NCI-H345 (cell line): Measurements from ENCODE around the gene SUN2.

Experiments
- DNase-seq: peaks from one replicate; lab custom pipeline; 2025; lab: John Stamatoyannopoulos, UW

Gene SUN2

DNA sequence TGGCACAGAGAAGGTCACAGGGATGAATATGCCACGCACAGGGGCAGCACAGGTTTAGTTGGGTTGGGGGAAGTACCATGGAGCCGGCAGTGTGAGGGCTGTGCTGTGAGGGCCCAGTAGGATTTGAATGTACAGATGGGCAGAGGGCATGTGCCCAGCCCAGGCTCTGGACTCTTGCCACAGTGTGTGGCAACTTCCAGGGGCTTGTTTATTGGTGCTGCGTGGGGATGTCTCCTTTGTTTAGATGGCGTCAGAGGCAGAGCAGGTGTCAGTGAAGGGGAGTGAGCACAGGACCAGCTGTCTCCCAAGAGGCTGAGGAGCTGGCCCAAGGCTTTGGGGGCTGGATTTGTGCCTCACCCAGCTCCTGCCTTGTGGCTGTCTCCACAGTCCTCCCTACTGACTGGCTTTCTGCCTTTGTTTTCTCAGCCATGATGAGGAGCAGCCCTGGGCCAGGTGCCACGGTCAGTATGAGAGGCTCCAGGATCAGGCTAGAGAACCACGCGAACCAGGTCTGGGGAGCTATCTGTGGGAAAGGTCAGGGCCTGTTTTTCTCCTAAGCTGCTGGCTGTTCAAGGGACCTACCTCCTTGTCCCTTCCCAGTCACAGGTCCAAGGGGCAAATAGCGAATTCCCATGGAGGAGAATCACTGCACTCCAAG lies 21.9 kb downstream of the SUN2 start:
- peak; percentile 45 for DNase-seq

DNA sequence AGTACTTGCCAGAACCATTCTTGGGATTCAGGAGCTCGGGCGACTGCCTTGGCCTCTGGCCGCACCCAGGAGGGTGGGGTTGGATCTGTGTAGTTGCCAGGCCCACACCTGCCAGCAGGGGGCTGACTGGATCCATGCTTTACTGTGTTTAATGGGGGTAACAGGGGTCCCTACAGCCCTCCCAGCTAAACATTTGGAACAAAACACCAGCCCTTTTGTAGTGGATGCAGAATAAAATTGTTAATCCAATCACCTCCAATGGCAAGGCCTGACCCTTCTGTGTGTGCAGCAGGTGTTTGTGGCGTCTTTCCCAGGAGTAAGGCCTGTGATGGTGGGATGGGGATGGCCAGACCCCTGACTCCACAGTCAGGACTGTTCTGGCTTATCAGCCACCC lies 22.5 kb downstream of the SUN2 start:
- DNase-seq: peak; percentile 22

DNA sequence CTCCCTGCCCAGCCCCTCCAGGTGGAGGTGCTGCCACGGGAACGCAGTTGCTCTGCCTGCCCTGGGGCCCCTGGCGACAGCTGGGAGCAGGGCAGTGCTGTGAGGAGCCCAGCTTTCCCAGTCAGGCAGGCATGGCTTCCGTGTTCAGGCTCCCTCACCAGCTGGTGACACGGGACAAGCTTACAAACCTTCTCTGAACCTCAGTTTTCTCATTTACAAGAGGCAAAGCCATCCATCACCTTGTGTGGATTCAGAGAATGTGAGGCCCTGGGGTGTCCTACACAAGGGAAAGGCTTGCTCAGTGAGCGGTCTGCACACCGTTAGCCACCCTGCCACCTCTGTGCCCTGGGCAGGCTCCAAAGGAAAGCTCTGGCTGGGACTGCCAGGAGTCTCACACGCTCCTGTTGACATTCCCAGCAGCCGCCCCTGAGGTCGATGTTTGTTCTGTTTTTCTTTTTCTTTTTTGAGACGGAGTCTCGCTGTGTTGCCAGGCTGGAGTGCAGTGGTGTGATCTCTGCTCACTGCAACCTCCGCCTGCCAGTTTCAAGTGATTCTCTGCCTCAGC lies 23.5 kb downstream of the SUN2 start:
- peak; percentile 37 for DNase-seq

DNA sequence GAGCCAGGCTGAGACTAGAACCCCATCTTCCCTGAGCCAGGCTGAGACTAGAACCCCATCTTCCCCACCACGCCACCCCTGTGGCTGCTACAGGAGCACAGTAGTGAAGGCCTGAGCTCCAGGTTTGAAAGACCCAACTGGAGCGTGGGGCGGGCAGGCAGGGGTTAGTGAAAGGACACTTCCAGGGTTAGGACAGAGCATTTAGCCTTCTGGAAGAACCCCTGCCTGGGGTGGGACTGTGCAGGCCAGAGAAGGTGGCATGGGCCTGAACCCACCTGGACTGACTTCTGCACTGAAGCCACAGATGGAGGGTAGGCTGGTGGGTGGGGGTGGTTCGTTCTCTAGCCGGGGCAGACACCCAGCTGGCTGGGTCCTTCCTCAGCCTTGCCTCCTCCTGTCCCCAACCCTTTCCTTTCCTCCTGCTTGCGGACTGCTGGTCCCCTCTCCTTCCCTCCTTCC lies 24.1 kb downstream of the SUN2 start:
- no peak for DNase-seq

DNA sequence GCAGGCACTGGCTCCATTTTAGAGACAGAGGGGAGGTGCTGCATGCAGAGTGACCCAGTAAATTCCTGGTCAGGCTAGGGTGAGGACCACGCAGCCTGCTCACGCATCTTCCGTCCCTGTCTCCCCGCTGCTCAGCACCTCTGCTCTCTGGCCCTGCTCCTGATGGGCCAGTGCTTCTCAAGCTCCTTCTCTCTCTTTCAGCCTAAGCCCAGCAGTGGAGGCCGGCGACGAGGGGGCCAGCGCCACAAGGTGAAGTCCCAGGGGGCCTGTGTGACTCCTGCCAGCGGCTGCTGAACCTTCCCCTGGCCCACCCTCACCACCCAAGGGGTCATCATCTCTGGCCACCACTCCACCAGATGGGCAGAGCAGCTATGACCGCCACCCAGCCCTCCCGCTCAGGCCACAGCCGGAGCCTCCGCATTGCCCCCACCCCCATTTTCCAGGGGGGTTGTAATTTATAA lies 25.4 kb downstream of the SUN2 start:
- DNase-seq: no peak

DNA sequence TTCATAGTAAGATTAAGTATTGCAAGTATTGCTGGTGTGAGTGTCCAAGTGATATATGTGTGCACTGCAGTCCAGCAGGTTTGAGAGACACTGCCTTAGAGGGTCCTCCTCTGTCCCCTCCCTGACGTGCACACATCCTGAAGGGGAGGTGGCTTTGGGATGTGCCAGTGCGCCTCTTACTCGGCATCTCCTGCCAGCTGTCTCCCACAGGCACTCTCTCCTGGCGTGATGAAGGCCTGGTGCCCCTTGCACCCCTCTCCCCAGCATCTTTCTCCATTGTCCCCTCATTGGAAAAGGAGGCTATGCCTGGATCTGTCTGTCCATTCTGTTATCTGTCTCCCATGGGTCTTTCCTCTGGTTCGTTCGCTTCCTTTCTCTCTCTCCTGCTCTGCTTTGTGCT lies 25.9 kb downstream of the SUN2 start:
- no peak for DNase-seq

DNA sequence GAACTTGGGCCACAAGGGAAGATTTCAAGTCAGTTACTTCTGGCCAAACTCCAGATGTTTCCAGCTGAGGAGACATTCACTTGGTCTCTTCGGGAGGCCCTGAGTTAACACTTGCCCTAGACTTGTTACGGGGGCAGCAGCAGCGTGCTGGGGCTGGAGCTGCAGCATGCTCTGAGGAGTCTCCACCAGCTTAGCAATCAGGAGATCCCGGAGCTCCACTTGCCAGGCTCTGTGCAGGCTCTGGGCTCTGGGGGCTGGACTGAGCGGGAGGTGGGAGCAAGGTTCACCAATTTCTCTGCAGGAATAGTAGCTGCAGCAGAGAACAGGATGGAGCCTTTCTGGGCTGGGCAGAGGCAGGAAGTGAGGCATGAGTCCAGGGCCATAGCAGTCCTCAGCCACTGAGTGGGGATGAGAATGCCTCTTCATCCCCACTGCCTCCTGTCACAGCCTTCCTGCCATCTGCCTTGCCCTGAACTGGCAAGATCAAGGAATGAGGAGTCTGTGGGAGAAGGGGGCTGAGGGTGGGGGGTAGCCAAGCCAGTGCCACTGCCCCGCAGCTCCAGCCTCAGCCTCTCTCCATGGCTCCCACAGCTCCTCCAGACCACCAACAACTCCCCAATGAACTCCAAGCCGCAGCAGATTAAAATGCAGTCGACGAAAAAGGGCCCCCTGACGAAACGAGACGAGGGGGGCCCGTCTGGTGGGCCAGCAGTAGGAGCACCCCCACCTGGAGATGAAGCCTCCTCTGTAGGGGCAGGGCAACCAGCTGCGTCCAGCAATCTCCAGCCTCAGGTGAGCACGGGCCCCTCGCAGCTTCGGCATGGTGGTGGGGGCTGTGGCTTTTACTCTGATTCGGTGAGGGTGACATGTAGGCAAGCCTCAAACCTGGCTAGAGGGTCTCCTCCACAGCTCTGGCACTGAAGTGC lies 26.7 kb downstream of the SUN2 start:
- no peak for DNase-seq

DNA sequence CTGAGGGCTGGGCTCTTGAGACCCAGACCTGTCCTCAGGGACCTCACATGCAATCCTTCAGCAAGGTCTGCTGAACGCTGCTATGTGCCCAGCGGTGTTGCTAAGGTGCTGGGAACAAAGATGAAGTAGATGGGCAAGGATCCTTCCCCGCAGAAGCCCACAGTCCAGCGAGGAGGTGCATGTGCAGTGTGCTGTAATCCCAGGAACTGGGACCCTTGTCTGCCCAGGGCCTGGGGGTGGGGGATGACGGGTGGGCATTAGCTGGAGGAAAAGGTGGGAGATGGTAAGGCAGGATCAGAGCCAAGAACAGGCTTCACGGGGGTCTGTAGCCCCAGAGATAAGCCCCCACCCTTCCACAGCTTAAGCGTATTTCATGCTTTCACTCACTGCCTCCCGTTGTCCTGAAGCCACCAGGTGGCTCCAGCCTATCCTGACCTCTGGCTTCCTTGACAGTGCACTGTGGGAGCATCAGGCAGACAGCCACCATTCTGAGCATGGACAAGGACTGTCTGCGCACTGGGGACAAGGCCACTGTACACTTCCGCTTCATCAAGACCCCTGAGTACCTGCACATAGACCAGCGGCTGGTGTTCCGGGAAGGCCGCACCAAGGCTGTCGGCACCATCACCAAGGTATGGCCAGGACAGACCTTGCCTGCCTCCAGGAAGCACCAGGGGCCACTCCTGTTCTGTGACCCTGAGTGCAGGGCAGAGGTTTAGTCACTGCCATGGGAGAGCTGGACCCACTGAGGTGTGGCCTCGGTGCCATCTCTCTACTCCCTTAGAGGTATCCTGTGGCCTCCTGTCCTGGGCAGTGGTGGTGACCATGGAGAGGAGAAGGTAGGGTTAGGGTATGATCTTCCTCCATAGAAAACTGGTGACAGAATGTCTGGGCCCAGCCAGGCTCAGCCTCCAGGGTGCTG lies 28.0 kb downstream of the SUN2 start:
- no peak for DNase-seq

DNA sequence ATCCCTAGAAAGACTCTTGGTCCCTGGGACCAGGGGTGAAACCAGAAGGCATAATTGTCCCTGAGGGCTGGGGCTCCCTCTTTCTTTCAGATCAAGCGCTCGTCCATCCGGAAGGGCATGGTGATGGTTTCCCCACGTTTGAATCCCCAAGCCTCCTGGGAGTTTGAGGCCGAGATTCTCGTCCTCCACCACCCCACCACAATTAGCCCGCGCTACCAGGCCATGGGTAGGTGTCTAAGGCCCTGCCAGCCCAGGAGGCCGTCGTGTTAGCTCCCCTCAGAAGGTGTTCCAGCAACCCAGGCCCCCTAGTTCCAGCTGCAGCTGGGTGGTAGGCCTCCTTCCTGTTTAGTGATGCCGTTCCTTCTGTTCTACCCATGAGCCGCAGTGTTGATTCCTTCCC lies 28.7 kb downstream of the SUN2 start:
- no peak for DNase-seq

DNA sequence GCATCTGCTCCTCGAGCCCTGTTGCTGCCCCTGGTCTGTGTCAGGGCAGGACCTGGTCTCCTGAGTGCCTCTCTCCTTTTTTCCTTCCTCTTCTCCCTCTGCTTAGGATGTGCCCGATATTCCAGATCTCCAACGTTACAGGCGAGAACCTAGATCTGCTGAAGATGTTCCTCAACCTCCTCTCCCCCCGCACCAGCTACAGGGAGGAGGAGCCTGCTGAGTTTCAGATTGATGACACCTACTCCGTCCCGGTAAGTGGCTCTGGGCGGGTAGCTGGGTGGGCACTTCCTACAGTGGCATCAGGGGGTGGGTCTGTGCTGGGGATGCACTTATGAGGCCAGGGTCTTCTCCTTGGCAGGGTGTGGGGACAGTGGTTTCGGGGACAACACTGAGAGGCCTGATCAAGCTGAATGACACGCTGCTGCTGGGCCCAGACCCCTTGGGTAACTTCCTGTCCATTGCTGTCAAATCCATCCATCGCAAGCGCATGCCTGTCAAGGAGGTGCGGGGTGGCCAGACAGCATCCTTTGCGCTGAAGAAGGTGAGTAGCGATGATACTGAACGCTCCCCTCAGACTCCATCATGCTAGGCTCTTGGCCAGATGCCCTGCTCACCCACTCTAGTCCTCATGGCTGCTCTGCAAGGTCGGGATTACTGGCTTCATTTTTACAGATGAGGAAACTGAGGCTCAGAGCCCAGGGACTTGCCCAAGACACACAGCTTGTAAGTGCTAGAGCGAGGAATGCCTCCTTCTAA lies 29.7 kb downstream of the SUN2 start:
- DNase-seq: no peak

DNA sequence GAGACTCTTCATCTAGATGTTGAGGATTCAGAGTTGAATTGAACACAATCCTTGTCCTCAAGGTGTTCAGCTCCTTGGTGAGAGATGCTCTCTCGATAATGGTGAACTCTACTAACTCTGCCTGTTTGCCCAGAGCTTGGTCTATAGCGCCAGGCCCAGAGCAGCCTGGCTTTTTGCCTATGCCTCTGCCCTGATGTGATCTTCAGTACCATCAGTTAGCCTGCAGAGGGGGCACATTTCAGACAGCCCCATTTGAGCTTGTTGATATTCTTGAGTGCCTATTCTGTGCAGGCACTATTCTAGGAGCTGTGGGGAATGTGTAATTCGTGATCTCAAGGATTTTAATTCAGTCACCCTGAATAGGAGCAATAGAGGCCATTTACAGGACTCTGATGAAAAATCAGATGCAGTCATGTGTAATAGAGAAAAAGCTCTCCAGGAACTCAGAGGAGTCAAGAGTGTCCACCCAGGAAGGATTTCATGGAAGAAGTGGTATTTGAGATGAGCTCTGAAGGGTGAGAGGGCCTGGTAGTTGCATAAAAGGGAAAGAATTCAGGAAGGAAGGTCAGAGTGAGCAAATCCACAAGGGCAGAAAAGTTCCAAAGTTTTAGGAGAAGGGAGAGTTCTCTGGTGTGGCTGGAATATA lies 30.7 kb downstream of the SUN2 start:
- no peak for DNase-seq

DNA sequence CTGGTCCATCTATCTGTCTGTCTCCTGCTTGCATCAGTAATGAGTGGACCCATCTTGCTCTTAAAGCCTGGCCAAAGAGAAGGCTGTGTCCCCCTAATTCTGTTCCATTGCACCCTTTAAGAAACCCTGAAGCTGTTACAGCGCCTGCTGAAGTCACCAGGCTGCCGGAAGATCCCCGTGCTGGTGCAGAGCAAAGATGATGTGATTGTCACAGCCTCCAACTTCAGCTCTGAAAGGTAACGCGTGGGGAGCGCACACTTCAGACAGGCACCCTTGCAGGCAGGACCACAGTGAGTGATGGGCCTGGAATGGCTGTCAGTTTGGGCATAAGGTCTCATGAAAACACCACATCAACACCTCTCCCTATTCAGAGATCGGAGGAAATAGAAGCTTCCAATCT lies 31.6 kb downstream of the SUN2 start:
- DNase-seq: no peak

DNA sequence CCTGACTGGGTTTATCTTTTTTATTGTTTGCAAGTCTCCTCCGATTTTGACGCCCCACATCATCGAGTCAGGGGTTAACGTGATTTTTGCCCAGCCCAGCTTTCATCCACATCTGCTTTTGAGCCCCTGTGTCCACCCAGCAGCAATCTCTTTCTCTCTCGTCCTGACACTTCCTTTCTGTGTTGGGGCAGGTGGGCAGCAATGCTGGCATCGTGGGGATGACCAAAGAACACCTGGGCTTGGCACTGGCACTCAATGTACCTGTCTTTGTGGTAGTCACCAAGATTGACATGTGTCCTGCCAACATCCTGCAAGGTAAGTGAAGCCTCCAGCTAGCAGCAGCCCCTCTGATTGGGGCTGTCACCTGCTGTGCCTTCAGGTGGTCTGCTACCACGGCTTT lies 34.2 kb downstream of the SUN2 start:
- DNase-seq: no peak

DNA sequence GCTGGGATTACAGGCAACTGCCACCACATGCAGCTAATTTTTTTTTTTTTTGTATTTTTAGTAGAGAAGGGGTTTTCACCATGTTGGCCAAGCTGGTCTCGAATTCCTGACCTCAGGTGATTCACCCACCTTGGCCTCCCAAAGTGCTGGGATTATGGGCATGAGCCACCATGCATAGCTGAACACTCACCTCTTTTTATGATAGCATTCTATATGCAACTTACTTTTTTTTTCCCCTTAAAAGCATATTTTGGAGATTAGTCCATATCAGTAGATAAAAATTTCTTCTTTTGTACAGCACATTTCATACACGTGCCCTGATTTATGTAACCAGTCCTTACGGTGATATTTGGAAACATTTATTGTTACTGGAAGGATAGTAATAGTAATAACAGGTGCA lies 35.4 kb downstream of the SUN2 start:
- no peak for DNase-seq

DNA sequence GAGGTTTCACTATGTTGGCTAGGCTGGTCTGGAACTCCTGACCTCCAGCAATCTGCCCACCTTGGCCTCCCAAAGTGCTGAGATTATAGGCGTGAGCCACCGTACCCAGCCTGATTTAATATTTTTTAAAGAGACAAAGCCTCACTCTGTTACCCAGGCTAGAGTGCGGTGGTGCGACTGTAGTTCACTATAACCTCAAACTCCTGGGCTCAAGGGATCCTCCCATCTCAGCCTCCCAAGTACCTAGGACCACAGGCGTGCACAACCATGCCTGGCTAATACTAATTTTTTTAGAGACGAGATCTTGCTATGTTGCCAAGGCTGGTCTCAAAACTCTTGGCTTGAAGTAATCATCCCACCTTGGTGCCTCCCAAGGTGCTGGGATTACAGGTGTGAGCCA lies 36.6 kb downstream of the SUN2 start:
- no peak for DNase-seq

DNA sequence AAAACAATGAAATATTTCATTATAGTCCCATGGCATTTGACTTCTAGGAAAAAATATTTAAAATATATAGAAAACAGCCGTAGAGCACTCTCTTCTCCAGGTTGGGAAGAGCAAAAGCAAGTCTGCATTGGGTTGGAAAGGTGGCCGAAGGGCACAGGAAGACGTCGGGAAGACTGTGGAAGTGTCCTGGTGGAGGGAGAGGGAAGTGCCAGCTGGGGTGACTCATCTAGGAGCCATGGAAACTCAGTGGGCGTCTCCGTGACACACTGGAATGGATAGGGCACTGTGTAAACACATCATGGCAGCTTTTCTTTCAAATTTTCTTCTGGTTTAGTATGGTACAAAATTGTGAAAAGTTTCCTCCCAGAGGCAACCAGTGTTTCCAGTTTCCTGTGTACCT lies 37.4 kb downstream of the SUN2 start:
- DNase-seq: peak; percentile 14

DNA sequence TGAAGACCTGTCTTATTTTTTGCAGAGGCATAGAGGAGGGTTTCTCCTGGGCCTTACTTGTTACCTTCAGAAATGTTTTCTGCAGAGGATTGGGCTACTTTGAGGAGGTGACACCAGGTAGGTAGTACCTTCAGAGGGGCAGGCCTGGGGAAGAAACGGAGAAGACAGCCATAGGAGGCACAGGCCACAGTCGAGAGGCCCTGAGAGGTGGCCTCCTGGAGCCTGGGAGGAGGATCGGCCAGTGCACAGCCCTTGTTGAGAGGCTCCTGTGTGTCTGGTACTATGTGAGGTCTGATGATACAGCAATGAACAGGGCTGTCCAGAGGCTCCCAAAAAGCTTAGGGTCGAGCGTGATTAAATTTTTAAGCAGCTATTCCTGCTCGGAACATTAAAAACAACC lies 38.6 kb downstream of the SUN2 start:
- no peak for DNase-seq

DNA sequence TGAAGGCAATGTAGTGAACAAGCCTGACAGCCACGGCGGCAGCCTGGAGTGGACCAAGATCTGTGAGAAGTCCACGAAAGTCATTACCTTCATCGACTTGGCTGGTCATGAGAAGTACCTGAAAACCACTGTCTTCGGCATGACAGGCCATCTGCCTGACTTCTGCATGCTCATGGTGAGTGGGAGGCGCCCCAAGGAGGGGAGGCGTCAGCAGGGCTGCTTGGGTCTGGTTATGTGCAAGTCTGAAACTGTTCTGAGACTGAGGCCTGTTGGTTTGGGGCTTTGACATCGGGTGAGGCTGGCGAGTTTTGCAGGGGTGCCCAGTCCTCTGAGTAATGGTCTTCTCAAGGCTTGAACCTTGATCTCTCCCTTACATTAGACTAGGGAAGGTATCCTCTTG lies 39.0 kb downstream of the SUN2 start:
- DNase-seq: no peak

DNA sequence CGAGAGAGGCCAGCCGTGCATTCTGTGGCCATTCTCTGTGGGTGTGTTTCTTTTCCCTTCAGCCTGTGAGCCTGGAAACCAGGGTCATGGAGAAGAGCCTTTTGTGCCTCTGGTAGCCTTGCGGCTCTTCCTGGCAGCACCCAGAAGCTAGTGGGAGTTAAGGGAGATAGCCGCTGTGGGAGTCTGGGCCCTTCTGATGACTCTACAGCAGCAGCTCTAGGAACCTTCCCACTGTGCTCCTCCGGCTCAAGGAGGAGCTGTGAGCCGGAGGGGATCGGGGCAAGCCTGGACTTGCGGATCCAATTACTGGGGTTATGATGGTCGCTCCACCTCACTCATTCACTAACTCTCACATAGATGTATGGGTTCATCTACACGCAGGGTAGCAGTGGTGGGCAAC lies 39.5 kb downstream of the SUN2 start:
- no peak for DNase-seq

DNA sequence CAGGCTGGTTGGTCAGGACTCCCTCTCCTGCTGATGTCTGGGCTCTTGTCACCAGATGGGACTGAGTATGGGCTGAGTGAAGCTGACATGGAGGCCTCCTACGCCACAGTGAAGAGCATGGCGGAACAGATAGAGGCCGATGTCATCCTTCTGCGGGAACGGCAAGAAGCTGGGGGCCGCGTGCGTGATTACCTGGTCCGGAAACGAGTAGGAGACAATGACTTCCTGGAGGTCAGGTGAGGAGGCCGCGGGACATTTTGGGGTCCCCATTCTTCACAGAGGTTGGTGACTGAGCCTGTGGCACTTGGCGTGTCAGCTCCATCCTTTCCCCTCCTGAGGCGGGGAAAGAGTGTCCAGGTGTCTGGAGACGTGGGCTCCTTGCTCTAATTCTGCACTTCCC lies 39.9 kb downstream of the SUN2 start:
- DNase-seq: no peak
